ENCODE data around the gene C12orf57.

GRCh38 chr12:6979021-6979420 lies 35.2 kb downstream of the C12orf57 start:
- TF ChIP-seq, protein P1, sequence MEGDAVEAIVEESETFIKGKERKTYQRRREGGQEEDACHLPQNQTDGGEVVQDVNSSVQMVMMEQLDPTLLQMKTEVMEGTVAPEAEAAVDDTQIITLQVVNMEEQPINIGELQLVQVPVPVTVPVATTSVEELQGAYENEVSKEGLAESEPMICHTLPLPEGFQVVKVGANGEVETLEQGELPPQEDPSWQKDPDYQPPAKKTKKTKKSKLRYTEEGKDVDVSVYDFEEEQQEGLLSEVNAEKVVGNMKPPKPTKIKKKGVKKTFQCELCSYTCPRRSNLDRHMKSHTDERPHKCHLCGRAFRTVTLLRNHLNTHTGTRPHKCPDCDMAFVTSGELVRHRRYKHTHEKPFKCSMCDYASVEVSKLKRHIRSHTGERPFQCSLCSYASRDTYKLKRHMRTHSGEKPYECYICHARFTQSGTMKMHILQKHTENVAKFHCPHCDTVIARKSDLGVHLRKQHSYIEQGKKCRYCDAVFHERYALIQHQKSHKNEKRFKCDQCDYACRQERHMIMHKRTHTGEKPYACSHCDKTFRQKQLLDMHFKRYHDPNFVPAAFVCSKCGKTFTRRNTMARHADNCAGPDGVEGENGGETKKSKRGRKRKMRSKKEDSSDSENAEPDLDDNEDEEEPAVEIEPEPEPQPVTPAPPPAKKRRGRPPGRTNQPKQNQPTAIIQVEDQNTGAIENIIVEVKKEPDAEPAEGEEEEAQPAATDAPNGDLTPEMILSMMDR (IDR thresholded peaks at IDR 0.05; ENCODE audit: low read length), result no peak
- TF ChIP-seq EZH2phosphoT487 (IDR thresholded peaks at IDR 0.05; ENCODE audit: low read length), result no peak
